ENCODE data around the gene REEP3. TPM values are rescaled to one million over a fixed set of nuclear protein-coding genes. Genes with fewer than 3 reads are reported as not detected.

REEP3 gene
- total RNA-seq, 1 donor from 2014 or later = 13.6 TPM

- H3K27me3 ChIP-seq (ENCODE audit: control insufficient read depth in 3 of 3, insufficient read depth in 3 of 3, low read length in 3 of 3) = no peaks in the 10 kb centered on the region
- H3K4me3 ChIP-seq (ENCODE audit: low read length in 3 of 3) = no peak overlapping the region
- no peaks in the 10 kb centered on the region for H3K4me1 ChIP-seq (ENCODE audit: control insufficient read depth in 3 of 3, insufficient read depth in 3 of 3, low read length in 3 of 3)
- H3K36me3 ChIP-seq (ENCODE audit: control insufficient read depth in 3 of 3, insufficient read depth in 3 of 3, low read length in 3 of 3) = peaks cover 3 to 16% (median 5%) of the 10 kb centered on the region in 3 donors
- H3K9me3 ChIP-seq (ENCODE audit: control insufficient read depth in 3 of 3, low read length in 3 of 3) = no peaks in the 10 kb centered on the region
- no peak overlapping the region for H3K27ac ChIP-seq (ENCODE audit: low read depth, low read length)
- H3K9ac ChIP-seq (ENCODE audit: low read depth in 1 of 3, low read length in 3 of 3) = no peak overlapping the region
Measured at GRCh38 chr10:63614371-63614891, 93.2 kb downstream of the REEP3 start.

DNA sequence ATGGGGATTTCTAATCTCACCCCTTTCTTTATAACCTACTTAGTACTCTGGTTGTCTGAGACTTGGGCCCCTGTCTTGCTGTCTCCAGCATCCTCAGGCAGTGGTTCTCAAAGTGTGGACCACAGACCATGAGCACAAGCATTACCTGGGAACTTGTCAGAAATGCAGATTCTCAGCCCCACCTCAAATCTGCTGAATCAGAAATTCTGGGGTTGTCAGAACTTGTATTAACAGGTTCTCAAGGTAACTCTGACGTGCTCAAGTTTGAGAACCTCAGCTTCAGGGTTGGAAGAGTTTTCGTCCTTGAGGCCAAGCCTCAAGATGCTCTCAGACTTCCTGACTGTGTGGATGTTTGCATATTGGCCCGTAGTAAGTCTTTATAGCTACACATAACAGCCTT lies 97.4 kb downstream of the REEP3 start:
- no peak overlapping the region for H3K4me3 ChIP-seq (ENCODE audit: low read length in 3 of 3)
- H3K9me3 ChIP-seq (ENCODE audit: control insufficient read depth in 3 of 3, low read length in 3 of 3) = no peaks in the 10 kb centered on the region
- no peaks in the 10 kb centered on the region for H3K27me3 ChIP-seq (ENCODE audit: control insufficient read depth in 3 of 3, insufficient read depth in 3 of 3, low read length in 3 of 3)
- H3K27ac ChIP-seq (ENCODE audit: low read depth, low read length) = no peak overlapping the region
- H3K36me3 ChIP-seq (ENCODE audit: control insufficient read depth in 3 of 3, insufficient read depth in 3 of 3, low read length in 3 of 3) = peaks cover 4 to 10% (median 7%) of the 10 kb centered on the region in 3 donors
- H3K4me1 ChIP-seq (ENCODE audit: control insufficient read depth in 3 of 3, insufficient read depth in 3 of 3, low read length in 3 of 3) = no peaks in the 10 kb centered on the region
- H3K9ac ChIP-seq (ENCODE audit: low read depth in 1 of 3, low read length in 3 of 3) = no peak overlapping the region

GRCh38 chr10:63619426-63619825 lies 98.2 kb downstream of the REEP3 start:
- Histone ChIP-seq H3K4me1 (ENCODE audit: control insufficient read depth in 3 of 3, insufficient read depth in 3 of 3, low read length in 3 of 3) (no peaks in the 10 kb centered on the region), H3K4me3 (ENCODE audit: low read length in 3 of 3) (no peak overlapping the region), H3K36me3 (ENCODE audit: control insufficient read depth in 3 of 3, insufficient read depth in 3 of 3, low read length in 3 of 3) (peaks cover 4 to 10% (median 7%) of the 10 kb centered on the region in 3 donors), H3K9me3 (ENCODE audit: control insufficient read depth in 3 of 3, low read length in 3 of 3) (no peaks in the 10 kb centered on the region), H3K9ac (ENCODE audit: low read depth in 1 of 3, low read length in 3 of 3) (no peak overlapping the region), H3K27ac (ENCODE audit: low read depth, low read length) (no peak overlapping the region), H3K27me3 (ENCODE audit: control insufficient read depth in 3 of 3, insufficient read depth in 3 of 3, low read length in 3 of 3) (no peaks in the 10 kb centered on the region)

GRCh38 chr10:63622097-63622496 lies 100.9 kb downstream of the REEP3 start:
- Histone ChIP-seq H3K4me1 (ENCODE audit: control insufficient read depth in 3 of 3, insufficient read depth in 3 of 3, low read length in 3 of 3) (no peaks in the 10 kb centered on the region), H3K4me3 (ENCODE audit: low read length in 3 of 3) (no peak overlapping the region), H3K27me3 (ENCODE audit: control insufficient read depth in 3 of 3, insufficient read depth in 3 of 3, low read length in 3 of 3) (no peaks in the 10 kb centered on the region), H3K9ac (ENCODE audit: low read depth in 1 of 3, low read length in 3 of 3) (no peak overlapping the region), H3K27ac (ENCODE audit: low read depth, low read length) (no peak overlapping the region), H3K9me3 (ENCODE audit: control insufficient read depth in 3 of 3, low read length in 3 of 3) (no peaks in the 10 kb centered on the region), H3K36me3 (ENCODE audit: control insufficient read depth in 3 of 3, insufficient read depth in 3 of 3, low read length in 3 of 3) (peaks cover 3 to 10% (median 4%) of the 10 kb centered on the region in 3 donors)

DNA sequence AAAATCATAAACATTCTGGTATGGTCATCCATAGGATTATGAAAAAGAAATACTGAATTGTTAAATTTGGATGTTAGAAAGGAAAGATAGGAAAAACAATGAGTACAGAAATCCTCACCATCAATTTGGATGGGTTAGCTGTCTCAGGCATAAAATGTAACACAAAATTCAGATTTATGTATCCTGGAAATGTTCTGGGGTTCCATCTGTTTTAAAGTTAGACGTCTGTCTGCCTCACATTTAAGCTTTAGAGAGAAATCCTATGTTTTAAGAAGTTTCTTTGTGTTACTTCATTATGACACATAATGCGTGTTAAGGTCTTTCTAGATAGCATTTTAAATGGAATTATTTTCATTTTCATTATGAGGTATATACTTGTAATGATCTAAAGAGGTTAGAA lies 103.5 kb downstream of the REEP3 start:
- Histone ChIP-seq H3K4me3 (ENCODE audit: low read length in 3 of 3) (no peak overlapping the region), H3K9me3 (ENCODE audit: control insufficient read depth in 3 of 3, low read length in 3 of 3) (no peaks in the 10 kb centered on the region), H3K4me1 (ENCODE audit: control insufficient read depth in 3 of 3, insufficient read depth in 3 of 3, low read length in 3 of 3) (peaks cover 2 to 14% (median 13%) of the 10 kb centered on the region in 3 donors), H3K27ac (ENCODE audit: low read depth, low read length) (no peak overlapping the region), H3K9ac (ENCODE audit: low read depth in 1 of 3, low read length in 3 of 3) (no peak overlapping the region), H3K36me3 (ENCODE audit: control insufficient read depth in 3 of 3, insufficient read depth in 3 of 3, low read length in 3 of 3) (peaks cover 0 to 10% (median 1%) of the 10 kb centered on the region in 3 donors), H3K27me3 (ENCODE audit: control insufficient read depth in 3 of 3, insufficient read depth in 3 of 3, low read length in 3 of 3) (no peaks in the 10 kb centered on the region)

GRCh38 chr10:63627396-63627795 lies 106.2 kb downstream of the REEP3 start:
- Histone ChIP-seq H3K27ac (ENCODE audit: low read depth, low read length) (no peak overlapping the region), H3K27me3 (ENCODE audit: control insufficient read depth in 3 of 3, insufficient read depth in 3 of 3, low read length in 3 of 3) (no peaks in the 10 kb centered on the region), H3K9me3 (ENCODE audit: control insufficient read depth in 3 of 3, low read length in 3 of 3) (no peaks in the 10 kb centered on the region), H3K36me3 (ENCODE audit: control insufficient read depth in 3 of 3, insufficient read depth in 3 of 3, low read length in 3 of 3) (no peaks in the 10 kb centered on the region), H3K4me3 (ENCODE audit: low read length in 3 of 3) (no peak overlapping the region), H3K9ac (ENCODE audit: low read depth in 1 of 3, low read length in 3 of 3) (no peak overlapping the region), H3K4me1 (ENCODE audit: control insufficient read depth in 3 of 3, insufficient read depth in 3 of 3, low read length in 3 of 3) (peaks cover 10 to 25% (median 21%) of the 10 kb centered on the region in 3 donors)

DNA sequence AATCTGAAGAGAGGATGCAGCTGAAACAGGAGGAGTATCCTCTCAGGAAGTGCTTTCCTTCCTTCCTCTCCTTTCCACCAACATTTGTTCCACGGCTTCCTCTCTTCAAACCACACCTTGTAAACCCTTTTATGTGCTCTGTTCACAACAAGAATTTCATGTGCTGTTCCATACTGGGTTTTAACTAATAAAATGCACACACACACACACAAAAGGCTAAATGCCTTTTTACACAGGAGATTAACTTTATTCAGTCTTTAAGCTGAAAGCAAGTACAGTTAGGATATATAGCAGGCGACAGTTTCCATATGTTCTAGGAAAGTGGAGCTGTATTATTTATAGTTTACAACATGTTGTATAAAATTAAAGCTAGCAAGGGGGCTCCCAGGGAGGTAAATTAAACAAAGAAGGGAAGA lies 106.7 kb downstream of the REEP3 start:
- H3K9me3 ChIP-seq (ENCODE audit: control insufficient read depth in 3 of 3, low read length in 3 of 3) = no peaks in the 10 kb centered on the region
- no peaks in the 10 kb centered on the region for H3K27me3 ChIP-seq (ENCODE audit: control insufficient read depth in 3 of 3, insufficient read depth in 3 of 3, low read length in 3 of 3)
- H3K4me3 ChIP-seq (ENCODE audit: low read length in 3 of 3) = no peak overlapping the region
- H3K27ac ChIP-seq (ENCODE audit: low read depth, low read length) = no peak overlapping the region
- no peaks in the 10 kb centered on the region for H3K36me3 ChIP-seq (ENCODE audit: control insufficient read depth in 3 of 3, insufficient read depth in 3 of 3, low read length in 3 of 3)
- H3K9ac ChIP-seq (ENCODE audit: low read depth in 1 of 3, low read length in 3 of 3) = peak overlapping the region in 1 of 3 donors; percentile 91
- peaks cover 10 to 25% (median 21%) of the 10 kb centered on the region in 3 donors for H3K4me1 ChIP-seq (ENCODE audit: control insufficient read depth in 3 of 3, insufficient read depth in 3 of 3, low read length in 3 of 3)

DNA sequence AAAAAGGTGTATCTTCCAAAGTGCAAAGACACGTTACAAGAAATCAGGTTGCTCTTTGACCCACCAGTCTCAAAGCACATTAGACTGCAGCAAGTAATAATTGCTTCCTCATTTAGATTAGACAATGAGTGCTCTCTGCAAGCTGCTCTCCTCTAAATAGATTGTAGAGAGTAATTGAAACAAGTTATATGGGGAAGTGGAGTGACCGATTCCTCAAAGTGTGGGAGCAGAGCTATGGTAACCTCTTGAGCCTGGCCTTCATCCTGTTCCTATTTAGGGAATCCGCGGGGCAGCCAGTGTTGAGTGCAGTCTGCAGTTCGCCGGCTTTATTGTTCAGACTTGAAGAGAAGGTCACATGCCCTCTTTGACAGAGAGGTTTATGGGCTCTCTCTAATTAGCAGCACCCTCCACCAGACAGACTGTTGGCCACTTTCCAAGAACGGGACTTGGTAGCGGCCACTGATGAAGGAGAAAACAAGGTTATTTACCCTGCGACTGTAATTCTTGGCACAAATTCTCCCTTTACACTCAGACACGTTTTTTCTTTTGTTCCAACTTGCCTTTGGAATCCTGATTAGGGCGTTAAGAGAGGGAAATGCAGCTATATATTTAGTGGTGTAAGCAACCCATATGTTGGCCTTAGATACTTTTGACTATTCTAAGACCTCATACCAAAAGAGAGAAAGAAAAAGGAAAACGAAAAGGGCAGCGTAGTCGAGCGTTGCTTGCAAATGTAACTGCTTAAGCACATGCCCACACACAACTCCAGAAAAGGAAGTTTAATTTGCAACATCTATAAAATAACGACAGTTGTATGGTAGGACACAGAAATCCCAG lies 107.5 kb downstream of the REEP3 start:
- Histone ChIP-seq H3K27ac (ENCODE audit: low read depth, low read length) (peak overlapping the region; percentile 98), H3K36me3 (ENCODE audit: control insufficient read depth in 3 of 3, insufficient read depth in 3 of 3, low read length in 3 of 3) (no peaks in the 10 kb centered on the region), H3K9me3 (ENCODE audit: control insufficient read depth in 3 of 3, low read length in 3 of 3) (no peaks in the 10 kb centered on the region), H3K4me3 (ENCODE audit: low read length in 3 of 3) (peak overlapping the region; percentile 70 to 85 (median 74)), H3K4me1 (ENCODE audit: control insufficient read depth in 3 of 3, insufficient read depth in 3 of 3, low read length in 3 of 3) (peaks cover 10 to 25% (median 21%) of the 10 kb centered on the region in 3 donors), H3K27me3 (ENCODE audit: control insufficient read depth in 3 of 3, insufficient read depth in 3 of 3, low read length in 3 of 3) (no peaks in the 10 kb centered on the region), H3K9ac (ENCODE audit: low read depth in 1 of 3, low read length in 3 of 3) (peak overlapping the region; percentile 87 to 94 (median 91))

GRCh38 chr10:63629363-63630084 lies 108.3 kb downstream of the REEP3 start:
- Histone ChIP-seq H3K9ac (ENCODE audit: low read depth in 1 of 3, low read length in 3 of 3) (peak overlapping the region; percentile 87 to 94 (median 91)), H3K27me3 (ENCODE audit: control insufficient read depth in 3 of 3, insufficient read depth in 3 of 3, low read length in 3 of 3) (no peaks in the 10 kb centered on the region), H3K27ac (ENCODE audit: low read depth, low read length) (peak overlapping the region; percentile 98), H3K36me3 (ENCODE audit: control insufficient read depth in 3 of 3, insufficient read depth in 3 of 3, low read length in 3 of 3) (no peaks in the 10 kb centered on the region), H3K4me1 (ENCODE audit: control insufficient read depth in 3 of 3, insufficient read depth in 3 of 3, low read length in 3 of 3) (peaks cover 10 to 25% (median 21%) of the 10 kb centered on the region in 3 donors), H3K4me3 (ENCODE audit: low read length in 3 of 3) (peak overlapping the region; percentile 70 to 85 (median 74)), H3K9me3 (ENCODE audit: control insufficient read depth in 3 of 3, low read length in 3 of 3) (no peaks in the 10 kb centered on the region)
